HG03575 (cell line): ENCODE data around the gene PLEKHM3.

Source experiments
- ATAC-seq: cut with Tn5 transposase; IDR thresholded peaks from one replicate; pipeline ENCODE4 v1.9.1; 2021; ENCODE audit not compliant: unreplicated experiment, insufficient number of reproducible peaks, low FRiP score; ENCODE audit errors: extremely low read depth

PLEKHM3 gene

GRCh38 chr2:207902821-207903220 is 122.5 kb downstream of the PLEKHM3 start:
- ATAC-seq = no peak

GRCh38 chr2:207901829-207902228 is 123.5 kb downstream of the PLEKHM3 start:
- ATAC-seq = no peak

GRCh38 chr2:207901401-207901800 is 123.9 kb downstream of the PLEKHM3 start:
- no peak for ATAC-seq

GRCh38 chr2:207898354-207898695 is 127.0 kb downstream of the PLEKHM3 start:
- ATAC-seq = no peak

DNA sequence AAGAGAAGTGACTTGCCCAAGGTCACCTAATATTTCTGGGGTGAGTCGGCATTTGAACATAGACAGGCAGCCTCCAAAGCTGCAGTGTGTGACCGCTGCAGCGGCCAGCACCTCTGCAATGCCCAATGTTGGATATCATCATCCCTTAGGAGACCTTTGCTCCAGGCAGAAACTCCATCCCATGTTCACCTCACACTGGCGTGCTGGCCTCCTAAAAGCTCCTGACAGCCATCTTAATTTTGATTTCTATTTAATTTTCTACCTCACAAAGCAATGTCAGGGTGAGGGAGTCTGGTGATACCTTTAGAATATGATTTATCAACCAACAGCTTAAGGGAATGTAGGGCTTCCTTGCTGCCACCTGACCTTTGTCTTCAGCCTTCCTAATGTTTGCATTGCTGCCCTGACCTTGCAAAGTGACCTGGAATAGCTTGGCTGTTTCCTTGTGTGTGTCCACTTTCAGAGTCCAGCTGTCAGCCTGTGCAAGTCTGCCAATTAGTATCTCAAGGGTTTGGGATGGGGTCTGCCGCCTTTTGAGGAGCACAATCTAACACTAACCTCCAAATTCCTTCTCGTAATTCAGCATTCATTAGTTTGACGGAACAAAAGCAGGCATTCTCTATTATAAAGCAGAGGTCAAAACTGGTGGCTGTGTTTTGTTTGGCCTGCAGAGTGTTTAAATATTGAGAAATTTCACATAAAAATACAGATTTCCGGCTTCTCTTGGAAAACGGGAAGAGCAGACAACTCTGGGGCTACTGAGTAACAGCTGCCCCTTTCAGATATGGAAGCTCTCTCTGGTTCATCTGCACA is 127.6 kb downstream of the PLEKHM3 start:
- ATAC-seq = no peak

GRCh38 chr2:207896525-207897285 is 128.6 kb downstream of the PLEKHM3 start:
- ATAC-seq = no peak

DNA sequence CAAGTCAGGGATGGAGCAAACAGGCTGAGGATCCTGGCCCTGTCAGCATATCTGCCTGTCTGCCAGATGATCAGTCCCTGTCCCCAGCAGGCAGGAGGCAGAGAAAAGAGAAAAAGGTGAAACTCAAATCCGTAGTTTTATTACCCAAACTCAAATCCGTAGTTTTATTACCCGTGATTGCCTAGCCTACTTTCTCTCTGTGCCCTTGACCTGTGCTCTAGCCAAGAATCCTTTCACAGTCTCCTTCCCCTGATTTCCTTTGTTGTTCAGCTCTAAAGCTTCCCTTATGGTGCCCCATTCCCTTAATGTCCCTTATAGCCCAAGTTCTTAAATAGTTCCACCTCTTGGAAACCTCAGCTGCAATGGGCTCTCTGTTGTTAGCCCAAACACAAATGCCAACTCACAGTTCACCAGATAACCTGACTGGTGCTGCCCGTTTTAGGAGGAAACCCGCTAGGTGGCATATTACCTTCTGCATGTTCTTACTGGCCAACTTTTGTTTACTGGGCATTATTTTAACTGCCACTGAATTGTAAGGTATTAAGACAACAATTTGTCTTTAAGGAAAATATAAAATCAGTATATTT is 130.0 kb downstream of the PLEKHM3 start:
- ATAC-seq = no peak

DNA sequence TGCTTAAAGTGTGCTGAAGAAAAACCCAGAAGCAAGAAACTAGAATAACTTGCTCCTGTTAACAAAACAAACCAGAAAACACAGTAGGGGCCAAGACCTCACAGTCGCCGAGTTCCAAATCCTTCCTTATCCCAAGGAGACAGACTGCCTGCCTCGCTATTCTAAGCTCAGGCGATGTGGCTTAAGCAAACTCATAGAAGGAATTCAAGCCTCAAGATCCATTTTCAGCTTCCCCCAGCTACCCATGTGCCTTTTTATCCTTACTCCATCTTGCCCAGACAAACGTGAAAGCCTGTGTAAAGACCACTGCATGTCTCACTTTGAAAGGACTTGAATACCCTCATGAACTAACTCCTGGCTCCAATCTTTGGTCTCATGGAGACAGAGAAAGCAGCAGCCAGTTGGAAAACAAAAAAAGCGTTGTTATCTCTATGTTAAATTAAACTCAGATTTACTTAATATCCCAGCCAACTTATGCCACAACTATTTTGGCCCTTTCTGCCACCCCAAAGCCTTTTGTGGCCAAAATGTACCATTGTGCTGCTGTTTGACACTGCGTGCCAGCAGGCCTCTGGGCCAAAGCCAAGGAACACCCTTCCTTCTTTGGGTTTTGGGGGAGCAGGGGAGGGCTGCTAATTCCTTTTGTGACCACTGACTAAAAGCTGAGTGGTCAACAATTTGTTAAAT is 132.5 kb downstream of the PLEKHM3 start:
- no peak for ATAC-seq

DNA sequence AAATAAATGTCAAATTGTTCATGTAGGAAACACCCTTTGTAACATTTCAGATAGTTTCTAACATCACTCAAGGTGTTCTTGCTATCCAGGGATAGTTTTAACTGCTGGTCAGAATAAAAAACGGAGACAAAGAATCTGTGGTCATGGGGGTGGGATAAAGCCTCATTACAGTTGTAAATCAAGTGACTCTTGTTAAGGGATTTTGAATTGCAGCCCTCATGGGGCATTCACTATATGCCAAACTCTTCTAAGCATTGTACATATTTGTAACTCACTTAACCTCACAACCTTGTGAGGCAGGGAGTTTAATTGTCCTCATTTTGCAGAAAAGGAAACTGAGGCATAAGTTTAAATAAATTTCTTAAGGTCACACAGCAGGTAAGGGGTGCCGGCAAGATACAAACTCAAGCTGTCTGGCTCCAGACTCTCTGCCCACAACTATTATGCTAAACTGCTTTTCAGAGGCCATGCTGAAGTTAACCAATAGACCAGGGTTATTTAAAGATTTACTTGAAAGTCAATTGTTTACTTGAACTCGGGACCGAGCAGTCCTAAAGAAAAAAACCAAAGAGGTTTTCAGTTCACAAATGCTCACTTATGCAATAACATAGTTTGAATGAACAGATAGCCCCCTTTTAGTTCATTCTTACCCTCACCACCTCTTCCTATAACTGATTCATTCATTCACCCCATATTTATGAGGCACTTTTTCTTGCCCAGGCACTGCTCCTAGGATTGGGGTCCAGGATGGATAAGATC is 134.1 kb downstream of the PLEKHM3 start:
- ATAC-seq = no peak

- no peak for ATAC-seq
Observed at GRCh38 chr2:207887500-207887899, 137.8 kb downstream of the PLEKHM3 start.

DNA sequence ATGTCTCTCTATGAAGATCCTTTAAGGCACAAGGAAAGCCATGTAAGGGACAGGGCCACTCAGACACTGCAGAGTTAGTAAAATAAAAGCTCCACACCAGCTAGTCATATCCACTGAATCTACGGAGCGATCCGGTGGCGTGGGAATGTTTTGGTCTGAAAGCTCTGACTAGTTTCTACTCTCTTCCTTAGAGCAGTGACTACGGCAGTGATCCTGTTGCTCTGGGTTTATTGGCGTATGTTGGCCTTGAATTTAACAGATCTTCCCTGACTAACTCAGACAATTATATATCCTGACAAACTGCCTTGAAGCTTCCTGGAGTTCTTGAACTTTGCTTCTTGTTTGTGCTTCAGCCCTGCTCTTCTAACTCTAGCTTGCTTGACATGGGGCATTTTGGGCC is 140.3 kb downstream of the PLEKHM3 start:
- ATAC-seq = no peak

- no peak for ATAC-seq
Observed at GRCh38 chr2:207884127-207884526, 141.2 kb downstream of the PLEKHM3 start.

DNA sequence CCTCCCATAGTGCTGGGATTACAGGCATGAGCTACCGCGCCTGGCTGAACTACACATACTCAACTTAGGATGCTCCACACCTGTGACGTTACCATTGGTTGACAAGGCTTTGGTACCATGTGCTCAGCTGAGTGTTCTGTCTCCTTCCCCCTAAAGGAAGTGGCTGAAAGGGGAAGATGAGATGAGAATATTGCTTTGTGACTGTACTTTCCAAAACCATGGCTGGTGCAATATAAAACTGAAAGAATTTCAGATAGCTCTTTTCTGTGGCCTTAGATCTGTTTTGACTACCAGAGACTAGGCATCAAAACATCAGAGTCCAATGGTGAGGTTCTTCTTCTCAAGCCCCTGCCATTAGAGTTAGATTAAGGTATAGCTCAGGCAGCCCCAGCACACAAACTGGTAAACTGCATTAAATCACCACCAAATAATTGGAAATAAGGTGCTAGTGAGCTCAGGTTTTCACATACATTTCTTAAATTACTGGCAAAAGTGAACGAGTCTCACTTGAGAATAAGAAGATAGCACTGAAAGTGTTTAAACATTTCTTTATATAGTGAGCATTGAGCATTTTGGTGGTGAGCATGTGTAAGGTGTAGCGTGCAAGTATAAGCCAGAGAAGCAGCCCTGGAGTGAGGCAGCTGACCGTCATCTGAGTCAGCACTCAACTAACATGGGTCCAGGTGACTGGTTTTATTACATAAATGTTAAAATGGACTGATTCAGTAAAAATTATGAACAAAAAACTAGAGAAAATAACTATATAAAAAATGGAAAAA is 142.1 kb downstream of the PLEKHM3 start:
- no peak for ATAC-seq

DNA sequence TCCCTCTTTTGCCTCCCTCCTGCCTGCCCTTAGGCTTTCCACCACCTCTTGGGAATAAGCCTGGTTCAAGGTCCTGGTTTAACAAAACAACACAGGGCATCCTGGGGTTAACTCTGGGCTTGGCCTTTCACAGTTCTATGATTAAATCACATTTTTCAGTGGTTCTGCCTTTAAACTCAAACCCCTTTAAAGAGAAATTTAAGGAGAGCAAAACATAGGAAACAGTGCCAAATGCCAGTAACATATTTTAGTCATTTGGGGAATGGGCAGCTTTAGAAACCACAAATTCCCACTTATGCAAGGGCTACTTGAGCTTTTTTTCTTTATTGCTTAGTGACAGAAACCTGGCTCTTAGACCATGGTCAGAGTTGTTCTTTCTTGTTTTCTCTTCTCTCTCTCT is 143.4 kb downstream of the PLEKHM3 start:
- no peak for ATAC-seq

DNA sequence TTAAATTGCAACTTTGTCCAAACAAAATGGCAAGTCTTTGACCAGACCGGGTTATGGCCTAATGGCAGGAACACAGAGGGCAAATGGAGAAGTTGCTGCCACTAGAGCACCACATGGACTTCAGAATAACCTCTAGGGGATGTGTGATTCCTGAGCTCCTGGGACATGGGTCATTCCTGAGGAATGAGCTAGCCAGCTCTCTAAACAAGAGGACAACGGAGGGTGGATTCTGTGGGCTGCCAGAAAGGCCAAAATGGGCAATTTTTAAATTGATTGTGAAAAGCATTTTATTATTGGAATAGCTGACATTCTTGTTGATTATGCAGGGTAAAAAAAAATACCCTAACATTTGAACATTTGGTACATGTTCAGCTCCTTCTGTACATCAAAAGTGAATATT is 145.8 kb downstream of the PLEKHM3 start:
- ATAC-seq = no peak

- ATAC-seq = no peak
Observed at GRCh38 chr2:207876842-207877535, 148.3 kb downstream of the PLEKHM3 start.

- no peak for ATAC-seq
Observed at GRCh38 chr2:207875473-207876212, 149.7 kb downstream of the PLEKHM3 start.
